MM.1S (cell line): Measurements from ENCODE around the gene LRRC75B.

ENCODE experiments used
- DNase-seq: peaks from one replicate; pipeline ENCODE4 v3.0.0-alpha.2; 2015
- H2AFZ ChIP-seq: fragments of 300-600 bp; sonication (generic); 2 replicates; pipeline ENCODE4 v1.6.0; 2016; ENCODE audit warnings: antibody characterized with exemption, low read length
- H3F3A ChIP-seq: fragments of 300-600 bp; sonication (generic); 2 replicates; pipeline ENCODE4 v1.6.1; 2016; ENCODE audit warnings: mild to moderate bottlenecking, antibody characterized with exemption, low read length, moderate library complexity, mixed read lengths; ENCODE audit not compliant: insufficient read depth
- H3K27ac ChIP-seq: fragments of 300-600 bp; sonication (generic); 2 replicates; pipeline ENCODE4 v1.5.1; 2016; ENCODE audit warnings: mild to moderate bottlenecking, low read length
- H3K27me3 ChIP-seq: fragments of 300-600 bp; sonication (generic); replicated peaks from 2 replicates; pipeline ENCODE4 v1.6.0; 2016; ENCODE audit warnings: low read length; ENCODE audit not compliant: insufficient read depth
- H3K36me3 ChIP-seq: fragments of 300-600 bp; sonication (generic); replicated peaks from 2 replicates; pipeline ENCODE4 v1.6.1; 2016; ENCODE audit warnings: mild to moderate bottlenecking, low read length, mixed read lengths; ENCODE audit not compliant: insufficient read depth
- H3K4me1 ChIP-seq: fragments of 300-600 bp; sonication (generic); 2 replicates; pipeline ENCODE4 v1.6.1; 2016; ENCODE audit warnings: low read length, mixed read lengths
- H3K4me2 ChIP-seq: fragments of 300-600 bp; sonication (generic); 2 replicates; pipeline ENCODE4 v1.6.0; 2016; ENCODE audit warnings: low read depth, low read length
- H3K4me3 ChIP-seq: fragments of 300-600 bp; sonication (generic); 2 replicates; pipeline ENCODE4 v1.5.1; 2016; ENCODE audit warnings: low read length, mixed read lengths
- H3K79me2 ChIP-seq: fragments of 300-600 bp; sonication (generic); 2 replicates; pipeline ENCODE4 v1.6.1; 2016; ENCODE audit warnings: mixed run types, low read length, mixed read lengths
- H3K9ac ChIP-seq: fragments of 300-600 bp; sonication (generic); 2 replicates; pipeline ENCODE4 v1.6.1; 2016; ENCODE audit warnings: low read length, mixed read lengths
- H3K9me2 ChIP-seq: fragments of 300-600 bp; sonication (generic); replicated peaks from 2 replicates; pipeline ENCODE4 v1.6.1; 2016; ENCODE audit warnings: mild to moderate bottlenecking, low read length, mixed read lengths; ENCODE audit not compliant: insufficient read depth
- H3K9me3 ChIP-seq: fragments of 300-600 bp; sonication (generic); replicated peaks from 2 replicates; pipeline ENCODE4 v1.6.1; 2016; ENCODE audit warnings: mild to moderate bottlenecking, low read length, mixed read lengths; ENCODE audit not compliant: insufficient read depth
- H4K20me1 ChIP-seq: fragments of 300-600 bp; sonication (generic); 2 replicates; pipeline ENCODE4 v1.6.1; 2016; ENCODE audit warnings: mild to moderate bottlenecking, low read length, moderate library complexity, mixed read lengths; ENCODE audit not compliant: insufficient read depth
- EZH2 ChIP-seq: fragments of 300-600 bp; sonication (generic); optimal IDR thresholded peaks from 2 replicates; pipeline ENCODE3; 2017; ENCODE audit warnings: low read depth, mild to moderate bottlenecking, antibody characterized with exemption, low read length, mixed read lengths
- EZH2phosphoT487 ChIP-seq: fragments of 300-600 bp; sonication (generic); IDR thresholded peaks from 2 replicates; pipeline ENCODE4 v1.6.1; 2018; ENCODE audit warnings: antibody characterized with exemption, low read length
- TF ChIP-seq, protein P1 (sequence below): fragments of 300-600 bp; sonication (generic); IDR thresholded peaks from 2 replicates; pipeline ENCODE4 v1.5.1; 2016; ENCODE audit warnings: antibody characterized with exemption, low read length, mixed read lengths

Gene LRRC75B

DNA sequence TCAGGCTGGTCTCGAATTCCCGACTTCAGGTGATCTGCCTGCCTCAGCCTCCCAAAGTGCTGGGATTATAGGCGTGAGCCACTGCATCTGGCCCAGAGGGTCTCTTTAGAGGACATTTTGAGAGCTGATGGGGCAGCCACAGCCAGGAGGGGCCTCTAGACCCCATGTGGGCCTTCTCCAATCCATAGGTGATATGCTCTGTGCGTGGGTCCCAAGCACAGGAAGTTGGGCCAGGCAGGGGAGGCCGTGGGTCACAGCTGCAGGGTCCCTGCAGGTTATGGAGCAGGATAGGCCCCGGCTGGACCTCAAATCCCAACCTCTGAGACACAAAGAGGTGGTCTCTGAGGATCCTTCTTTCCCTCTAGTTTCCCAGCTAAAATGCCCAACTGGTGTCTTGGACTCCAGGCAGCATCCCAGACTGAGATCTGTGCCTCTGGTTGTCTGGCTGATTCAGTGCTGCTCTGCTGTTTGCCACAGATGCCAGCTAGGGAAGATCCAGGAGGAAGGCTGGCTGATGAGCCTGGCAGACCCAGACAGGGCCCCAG is 1.5 kb downstream of the LRRC75B start:
- H3K4me1 ChIP-seq, result no peaks in the 10 kb centered on the region
- H3K9me2 ChIP-seq, result no peaks in the 10 kb centered on the region
- no peaks in the 10 kb centered on the region for H3F3A ChIP-seq
- no peak for TF ChIP-seq EZH2phosphoT487
- TF ChIP-seq EZH2, result no peak
- TF ChIP-seq, protein P1, sequence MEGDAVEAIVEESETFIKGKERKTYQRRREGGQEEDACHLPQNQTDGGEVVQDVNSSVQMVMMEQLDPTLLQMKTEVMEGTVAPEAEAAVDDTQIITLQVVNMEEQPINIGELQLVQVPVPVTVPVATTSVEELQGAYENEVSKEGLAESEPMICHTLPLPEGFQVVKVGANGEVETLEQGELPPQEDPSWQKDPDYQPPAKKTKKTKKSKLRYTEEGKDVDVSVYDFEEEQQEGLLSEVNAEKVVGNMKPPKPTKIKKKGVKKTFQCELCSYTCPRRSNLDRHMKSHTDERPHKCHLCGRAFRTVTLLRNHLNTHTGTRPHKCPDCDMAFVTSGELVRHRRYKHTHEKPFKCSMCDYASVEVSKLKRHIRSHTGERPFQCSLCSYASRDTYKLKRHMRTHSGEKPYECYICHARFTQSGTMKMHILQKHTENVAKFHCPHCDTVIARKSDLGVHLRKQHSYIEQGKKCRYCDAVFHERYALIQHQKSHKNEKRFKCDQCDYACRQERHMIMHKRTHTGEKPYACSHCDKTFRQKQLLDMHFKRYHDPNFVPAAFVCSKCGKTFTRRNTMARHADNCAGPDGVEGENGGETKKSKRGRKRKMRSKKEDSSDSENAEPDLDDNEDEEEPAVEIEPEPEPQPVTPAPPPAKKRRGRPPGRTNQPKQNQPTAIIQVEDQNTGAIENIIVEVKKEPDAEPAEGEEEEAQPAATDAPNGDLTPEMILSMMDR, result no peak
- H3K27me3 ChIP-seq, result no peaks in the 10 kb centered on the region
- H3K9ac ChIP-seq, result no peak overlapping the region
- H4K20me1 ChIP-seq, result no peaks in the 10 kb centered on the region
- H2AFZ ChIP-seq, result no peak overlapping the region
- H3K4me2 ChIP-seq, result no peak overlapping the region
- H3K79me2 ChIP-seq, result no peaks in the 10 kb centered on the region
- H3K36me3 ChIP-seq, result no peaks in the 10 kb centered on the region
- no peak overlapping the region for H3K4me3 ChIP-seq
- H3K9me3 ChIP-seq, result no peaks in the 10 kb centered on the region
- H3K27ac ChIP-seq, result no peak overlapping the region
- DNase-seq, result no peak

DNA sequence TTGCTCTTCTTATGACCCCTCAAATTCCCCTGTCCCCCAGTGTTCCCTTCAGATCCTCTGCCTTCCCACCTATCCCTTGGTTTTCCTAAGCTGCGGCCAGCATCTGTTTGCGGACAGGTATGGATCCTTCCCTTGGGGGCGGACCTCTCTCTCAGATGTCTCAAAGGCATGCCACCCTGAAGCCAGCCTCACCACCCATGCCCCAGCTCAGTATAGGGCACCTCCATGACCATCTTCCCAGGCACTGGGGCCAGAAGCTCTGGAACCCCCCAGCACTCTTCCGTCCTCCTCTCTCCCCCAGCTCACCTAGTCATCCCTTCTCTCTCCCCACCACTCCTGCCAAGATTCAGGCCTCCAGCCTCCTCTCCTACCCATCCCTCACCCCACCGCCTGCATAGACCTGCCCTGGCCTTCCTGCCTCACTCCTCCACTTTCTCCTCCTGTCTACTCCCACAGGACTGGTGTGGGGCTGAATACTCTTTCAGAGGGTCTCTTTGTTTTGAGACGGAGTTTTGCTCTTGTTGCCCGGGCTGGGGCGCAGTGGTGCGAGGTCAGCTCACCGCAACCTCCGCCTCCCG is 2.2 kb downstream of the LRRC75B start:
- DNase-seq, result no peak
- Histone ChIP-seq H4K20me1 (no peaks in the 10 kb centered on the region), H3K9me2 (no peaks in the 10 kb centered on the region), H3K4me3 (no peak overlapping the region), H3K4me2 (no peak overlapping the region), H3K9me3 (no peaks in the 10 kb centered on the region), H3K4me1 (no peaks in the 10 kb centered on the region), H3K79me2 (no peaks in the 10 kb centered on the region), H3K9ac (no peak overlapping the region), H3K27me3 (no peaks in the 10 kb centered on the region), H3K27ac (no peak overlapping the region), H2AFZ (no peak overlapping the region), H3K36me3 (no peaks in the 10 kb centered on the region), H3F3A (no peaks in the 10 kb centered on the region)
- TF ChIP-seq EZH2 (no peak), EZH2phosphoT487 (no peak)
- TF ChIP-seq, protein P1, result no peak

DNA sequence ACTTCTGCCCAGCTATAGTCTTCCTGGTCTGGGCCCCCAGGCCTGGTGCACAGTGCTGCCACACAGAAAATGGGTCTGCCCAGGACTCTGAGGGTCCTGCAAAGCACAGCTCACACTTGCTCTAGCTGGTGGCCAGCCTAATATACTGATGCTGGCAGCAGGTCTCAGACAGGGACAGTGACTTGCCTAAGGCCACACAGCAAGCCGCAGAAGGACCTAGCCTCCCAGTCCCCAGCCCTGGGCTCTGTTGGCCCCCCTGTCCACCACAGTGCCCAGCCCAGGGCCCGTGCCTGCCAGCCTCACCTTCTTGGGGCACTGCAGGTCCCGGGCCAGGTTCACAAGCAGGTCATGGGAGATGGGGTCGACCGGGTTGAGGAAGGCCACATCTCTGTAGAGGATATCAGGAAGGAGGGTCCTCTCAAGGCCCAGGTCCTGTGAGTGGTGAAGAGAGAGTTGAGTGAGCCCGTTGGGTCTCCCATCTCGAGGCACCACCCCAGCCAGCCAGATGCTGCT is 3.3 kb downstream of the LRRC75B start:
- H3K4me2 ChIP-seq, result no peak overlapping the region
- no peaks in the 10 kb centered on the region for H3F3A ChIP-seq
- H3K4me3 ChIP-seq, result no peak overlapping the region
- H3K9me2 ChIP-seq, result no peaks in the 10 kb centered on the region
- TF ChIP-seq, protein P1, result no peak
- no peak for TF ChIP-seq EZH2
- TF ChIP-seq EZH2phosphoT487, result no peak
- H3K36me3 ChIP-seq, result no peaks in the 10 kb centered on the region
- no peaks in the 10 kb centered on the region for H3K79me2 ChIP-seq
- H4K20me1 ChIP-seq, result no peaks in the 10 kb centered on the region
- H3K27ac ChIP-seq, result no peak overlapping the region
- no peaks in the 10 kb centered on the region for H3K9me3 ChIP-seq
- H3K4me1 ChIP-seq, result no peaks in the 10 kb centered on the region
- no peak for DNase-seq
- no peak overlapping the region for H2AFZ ChIP-seq
- H3K9ac ChIP-seq, result no peak overlapping the region
- no peaks in the 10 kb centered on the region for H3K27me3 ChIP-seq
